ENCODE results near the gene ADGRL3. TPM values are rescaled to one million over a fixed set of nuclear protein-coding genes. Genes with fewer than 3 reads are reported as not detected.

Gene ADGRL3
- total and polyA plus RNA-seq, 3 donors from 2014 or later, result 11.6 to 21.6 (median 12.8) TPM

DNA sequence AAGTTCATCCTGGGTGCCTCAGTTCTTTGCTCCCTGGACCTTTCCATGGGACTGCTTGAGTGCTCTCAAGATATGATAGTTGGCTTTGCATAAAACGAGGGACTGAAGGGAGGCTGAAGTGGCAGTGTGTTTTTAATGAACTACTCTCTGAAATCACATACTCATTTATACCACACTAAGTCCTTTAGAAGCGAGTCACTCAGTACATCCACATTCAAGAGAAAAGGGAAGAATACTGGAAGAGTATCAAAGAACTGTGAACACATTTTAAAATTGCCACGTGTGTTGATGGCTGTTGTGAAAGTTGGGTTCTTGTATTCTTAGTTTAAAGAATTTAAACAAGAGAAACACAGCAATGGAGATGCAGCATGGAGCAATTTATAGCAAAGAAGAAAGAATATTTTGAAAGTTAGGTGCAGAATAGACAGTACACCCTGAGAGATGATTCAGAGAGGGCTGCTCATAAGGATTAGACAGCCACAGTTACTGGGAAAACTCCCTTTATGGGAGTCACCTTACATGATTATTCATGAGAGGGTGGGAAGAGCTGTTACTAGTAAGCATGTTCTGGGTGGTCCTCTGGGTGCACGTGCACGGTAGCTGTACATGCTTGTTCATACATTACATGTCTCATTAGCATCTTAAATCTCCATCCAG, 380.7 kb downstream of the ADGRL3 start:
- no peak overlapping the region for H3K27ac ChIP-seq
- 83 to 84% methylated on average over 5 of the region's 5 CpGs for WGBS, 2 donors
- intact Hi-C loops (cut with DNase I; ENCODE audit: low total_unique reads), result no loop called here
- H3K9me3 ChIP-seq, result no peaks in the 10 kb centered on the region
- no peak overlapping the region for H3K4me3 ChIP-seq
- no peaks in the 10 kb centered on the region for H3K36me3 ChIP-seq (ENCODE audit: low read depth, missing control alignments)
- DNase-seq, result no peak
- no peaks in the 10 kb centered on the region for H3K4me1 ChIP-seq
- H3K27me3 ChIP-seq, result no peaks in the 10 kb centered on the region
- no peak for TF ChIP-seq POLR2A (IDR thresholded peaks at IDR 0.05)
- TF ChIP-seq, protein P1, sequence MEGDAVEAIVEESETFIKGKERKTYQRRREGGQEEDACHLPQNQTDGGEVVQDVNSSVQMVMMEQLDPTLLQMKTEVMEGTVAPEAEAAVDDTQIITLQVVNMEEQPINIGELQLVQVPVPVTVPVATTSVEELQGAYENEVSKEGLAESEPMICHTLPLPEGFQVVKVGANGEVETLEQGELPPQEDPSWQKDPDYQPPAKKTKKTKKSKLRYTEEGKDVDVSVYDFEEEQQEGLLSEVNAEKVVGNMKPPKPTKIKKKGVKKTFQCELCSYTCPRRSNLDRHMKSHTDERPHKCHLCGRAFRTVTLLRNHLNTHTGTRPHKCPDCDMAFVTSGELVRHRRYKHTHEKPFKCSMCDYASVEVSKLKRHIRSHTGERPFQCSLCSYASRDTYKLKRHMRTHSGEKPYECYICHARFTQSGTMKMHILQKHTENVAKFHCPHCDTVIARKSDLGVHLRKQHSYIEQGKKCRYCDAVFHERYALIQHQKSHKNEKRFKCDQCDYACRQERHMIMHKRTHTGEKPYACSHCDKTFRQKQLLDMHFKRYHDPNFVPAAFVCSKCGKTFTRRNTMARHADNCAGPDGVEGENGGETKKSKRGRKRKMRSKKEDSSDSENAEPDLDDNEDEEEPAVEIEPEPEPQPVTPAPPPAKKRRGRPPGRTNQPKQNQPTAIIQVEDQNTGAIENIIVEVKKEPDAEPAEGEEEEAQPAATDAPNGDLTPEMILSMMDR (IDR thresholded peaks at IDR 0.05), result no peak

DNA sequence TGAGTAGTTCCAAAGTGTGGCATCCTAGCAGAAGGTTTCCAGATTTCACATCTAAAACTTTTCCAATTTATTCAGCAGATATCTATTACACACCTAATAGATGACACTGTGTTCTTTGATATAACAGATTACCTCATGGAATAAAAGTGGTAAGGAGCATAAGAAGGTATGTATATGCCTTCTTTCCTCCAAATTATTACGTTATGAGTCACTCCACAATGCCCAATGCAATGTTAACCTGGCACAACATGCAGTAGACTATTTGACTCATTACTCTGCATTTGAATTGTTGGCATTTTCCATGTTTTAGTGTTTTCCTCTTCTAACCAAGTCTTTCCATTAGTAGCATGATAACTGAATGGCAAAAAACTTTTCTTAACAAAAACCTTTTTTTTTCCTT, 383.6 kb downstream of the ADGRL3 start:
- intact Hi-C loops (cut with DNase I; ENCODE audit: low total_unique reads), result no loop called here
- no peaks in the 10 kb centered on the region for H3K36me3 ChIP-seq (ENCODE audit: low read depth, missing control alignments)
- H3K27me3 ChIP-seq, result no peaks in the 10 kb centered on the region
- H3K4me3 ChIP-seq, result no peak overlapping the region
- WGBS, 2 donors, result 91 to 98% methylated on average over 1 of the region's 1 CpG
- no peak for DNase-seq
- TF ChIP-seq POLR2A (IDR thresholded peaks at IDR 0.05), result no peak
- H3K27ac ChIP-seq, result no peak overlapping the region
- H3K9me3 ChIP-seq, result no peaks in the 10 kb centered on the region
- no peaks in the 10 kb centered on the region for H3K4me1 ChIP-seq

GRCh38 chr4:61588621-61589402, 388.7 kb downstream of the ADGRL3 start:
- WGBS, 2 donors, result 90 to 92% methylated on average over 5 of the region's 5 CpGs
- intact Hi-C loops (cut with DNase I; ENCODE audit: low total_unique reads), result no loop called here
- Histone ChIP-seq H3K4me1 (no peaks in the 10 kb centered on the region), H3K27ac (no peak overlapping the region), H3K36me3 (ENCODE audit: low read depth, missing control alignments) (no peaks in the 10 kb centered on the region), H3K9me3 (no peaks in the 10 kb centered on the region), H3K27me3 (no peaks in the 10 kb centered on the region), H3K4me3 (no peak overlapping the region)
- TF ChIP-seq, protein P1 (IDR thresholded peaks at IDR 0.05), result no peak
- TF ChIP-seq POLR2A (IDR thresholded peaks at IDR 0.05), result no peak
- no peak for DNase-seq

- 89 to 95% methylated on average over 5 of the region's 5 CpGs for WGBS, 2 donors
- Histone ChIP-seq H3K27me3 (no peaks in the 10 kb centered on the region), H3K36me3 (ENCODE audit: low read depth, missing control alignments) (no peaks in the 10 kb centered on the region), H3K9me3 (no peaks in the 10 kb centered on the region), H3K4me1 (no peaks in the 10 kb centered on the region), H3K27ac (no peak overlapping the region), H3K4me3 (no peak overlapping the region)
- intact Hi-C loops (cut with DNase I; ENCODE audit: low total_unique reads), result no loop called here
- no peak for DNase-seq
- TF ChIP-seq POLR2A (IDR thresholded peaks at IDR 0.05), result no peak
- TF ChIP-seq, protein P1 (IDR thresholded peaks at IDR 0.05), result no peak
These were observed 390.8 kb downstream of the ADGRL3 start for GRCh38 chr4:61590881-61591280.

DNA sequence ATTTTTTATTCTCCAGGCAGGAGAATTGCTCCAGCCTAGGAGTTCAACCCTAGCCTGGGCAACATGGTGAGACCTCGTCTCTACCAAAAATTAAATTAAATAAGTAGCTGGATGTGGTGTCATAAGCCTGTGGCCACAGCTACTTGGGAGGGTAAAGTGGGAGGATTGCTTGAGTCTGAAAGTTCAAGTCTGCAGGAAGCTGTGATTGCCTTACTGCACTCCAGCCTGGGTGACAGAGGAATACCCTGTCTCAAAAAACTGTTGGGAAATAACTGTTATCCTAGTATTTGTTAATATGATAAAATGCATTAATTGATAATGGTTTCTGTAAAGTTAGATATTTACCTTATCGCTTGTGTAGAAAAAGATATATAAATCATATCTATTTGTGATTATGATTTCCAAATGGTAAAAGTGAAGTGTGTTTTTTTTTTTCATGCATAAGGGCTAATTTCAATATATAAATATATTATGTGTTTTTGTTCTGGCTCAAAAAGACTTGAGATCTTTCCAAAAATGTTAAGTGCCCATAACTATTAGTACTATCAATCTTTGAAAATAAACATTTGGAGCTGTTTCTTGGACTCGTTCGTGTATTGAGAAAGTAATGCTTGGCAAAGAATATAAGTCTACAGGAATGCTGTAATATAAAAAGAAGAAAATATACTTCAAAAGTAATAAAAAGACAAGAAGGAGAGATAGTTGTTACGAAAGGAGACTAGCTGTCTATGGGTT, 396.6 kb downstream of the ADGRL3 start:
- WGBS, 2 donors, result 73 to 79% methylated on average over 5 of the region's 5 CpGs
- Histone ChIP-seq H3K36me3 (ENCODE audit: low read depth, missing control alignments) (no peaks in the 10 kb centered on the region), H3K4me3 (no peak overlapping the region), H3K9me3 (no peaks in the 10 kb centered on the region), H3K4me1 (no peaks in the 10 kb centered on the region), H3K27me3 (no peaks in the 10 kb centered on the region), H3K27ac (no peak overlapping the region)
- intact Hi-C loops (cut with DNase I; ENCODE audit: low total_unique reads), result no loop called here
- no peak for TF ChIP-seq POLR2A (IDR thresholded peaks at IDR 0.05)
- TF ChIP-seq, protein P1 (IDR thresholded peaks at IDR 0.05), result no peak
- DNase-seq, result no peak
